ENCODE results near the gene CYB5RL.
A peak's percentile ranks its signal among the peaks of the same experiment; 100 is the strongest.

Gene CYB5RL

GRCh38 chr1:54199765-54200518 lies at the start of gene CYB5RL, which contains the start of gene MRPL37:
TSS of gene CYB5RL (minus strand) at chr1:54200030. CDS start at chr1:54195616, 4,414 bp downstream.
TSS of gene MRPL37 (plus strand) at chr1:54200167. CDS start at chr1:54200244, 77 bp downstream.
- no peak for TF ChIP-seq CTCF (IDR thresholded peaks at IDR 0.05; ENCODE audit: insufficient read depth, missing control alignments)
- FAIRE-seq (no peak), DNase-seq (ENCODE audit: insufficient read length, low spot score) (peak; percentile 98)

- no peak for DNase-seq (ENCODE audit: insufficient read length, low spot score)
- TF ChIP-seq CTCF (IDR thresholded peaks at IDR 0.05; ENCODE audit: insufficient read depth, missing control alignments): no peak
- no peak for FAIRE-seq
Measured at GRCh38 chr1:54248966-54249365, 49.1 kb upstream of the CYB5RL start.

GRCh38 chr1:54247863-54248515 lies 48.2 kb upstream of the CYB5RL start:
- FAIRE-seq (no peak), DNase-seq (ENCODE audit: insufficient read length, low spot score) (no peak)
- no peak for TF ChIP-seq CTCF (IDR thresholded peaks at IDR 0.05; ENCODE audit: insufficient read depth, missing control alignments)

- no peak for TF ChIP-seq CTCF (IDR thresholded peaks at IDR 0.05; ENCODE audit: insufficient read depth, missing control alignments)
- peak; percentile 72 for DNase-seq (ENCODE audit: insufficient read length, low spot score)
- FAIRE-seq: peak; percentile 74
Measured at GRCh38 chr1:54246116-54246721, 46.4 kb upstream of the CYB5RL start.

GRCh38 chr1:54245501-54245900 lies 45.7 kb upstream of the CYB5RL start:
- no peak for DNase-seq (ENCODE audit: insufficient read length, low spot score)
- TF ChIP-seq CTCF (IDR thresholded peaks at IDR 0.05; ENCODE audit: insufficient read depth, missing control alignments): no peak
- no peak for FAIRE-seq

- no peak for FAIRE-seq
- no peak for DNase-seq (ENCODE audit: insufficient read length, low spot score)
- no peak for TF ChIP-seq CTCF (IDR thresholded peaks at IDR 0.05; ENCODE audit: insufficient read depth, missing control alignments)
Measured at GRCh38 chr1:54244655-54245054, 44.8 kb upstream of the CYB5RL start.
